H1 (cell line): Measurements from ENCODE around the gene UROC1. TPM values are rescaled to one million over a fixed set of nuclear protein-coding genes. Genes with fewer than 3 reads are reported as not detected.
A peak's percentile ranks its signal among the peaks of the same experiment; 100 is the strongest.

ENCODE experiments used
- CTCF ChIA-PET: fragments of 300-600 bp; sonication (Branson Sonifier 250); formaldehyde crosslinking; loops from one replicate; lab custom pipeline; 2021; ENCODE audit not compliant: partially characterized antibody; lab: Charles Lee
- POLR2A ChIA-PET: fragments of 300-600 bp; sonication (Branson Sonifier 250); formaldehyde crosslinking; loops from one replicate; lab custom pipeline; 2021; ENCODE audit warnings: inconsistent platforms; ENCODE audit not compliant: partially characterized antibody; lab: Charles Lee
- DNase-seq, 2 experiments: peaks; one replicate each; pipeline versions ENCODE4 v3.0.0 to v3.0.0-alpha.2; 2010 to 2022; ENCODE audit warnings: low spot score in 2 of 2, low read depth in 1 of 2, mixed read lengths in 1 of 2
- FAIRE-seq: peaks from 2 replicates; lab custom pipeline; 2011; peaks lifted over from hg19 to GRCh38; lab: Jason Lieb, UNC
- H2AFZ ChIP-seq: 2 replicates; pipeline ENCODE4 v1.8.1; 2012; ENCODE audit warnings: low read length, inconsistent platforms
- H2AK5ac ChIP-seq: 2 replicates; pipeline ENCODE4 v1.6.1; 2013; ENCODE audit warnings: low read depth, low read length
- H2BK120ac ChIP-seq: replicated peaks from 2 replicates; pipeline ENCODE3; 2013; ENCODE audit warnings: low read depth, low read length, inconsistent platforms
- H2BK12ac ChIP-seq: 2 replicates; pipeline ENCODE4 v1.6.1; 2013; ENCODE audit warnings: low read depth, low read length
- H2BK15ac ChIP-seq: 2 replicates; pipeline ENCODE4 v1.6.1; 2013; ENCODE audit warnings: low read length
- H2BK20ac ChIP-seq: 2 replicates; pipeline ENCODE4 v1.6.1; 2013; ENCODE audit warnings: low read length
- H2BK5ac ChIP-seq: 2 replicates; pipeline ENCODE4 v1.6.1; 2013; ENCODE audit warnings: low read depth, low read length
- H3K14ac ChIP-seq: 2 replicates; pipeline ENCODE4 v1.6.1; 2013; ENCODE audit warnings: inconsistent platforms; ENCODE audit not compliant: insufficient read length
- H3K18ac ChIP-seq: 2 replicates; pipeline ENCODE4 v1.6.1; 2013; ENCODE audit warnings: low read length; ENCODE audit errors: extremely low read depth
- H3K23ac ChIP-seq: 2 replicates; pipeline ENCODE4 v1.6.1; 2013; ENCODE audit warnings: inconsistent platforms; ENCODE audit not compliant: insufficient read length
- H3K23me2 ChIP-seq: 2 replicates; pipeline ENCODE4 v1.6.1; 2013; ENCODE audit warnings: low read depth, low read length
- H3K27ac ChIP-seq: 2 replicates; pipeline ENCODE4 v1.6.1; 2011; ENCODE audit warnings: low read depth, low read length, inconsistent platforms
- H3K27me3 ChIP-seq, 4 experiments: replicated peaks in 1 of 4; 1 replicate in 1 of 4; 2 replicates in 3 of 4; pipeline versions ENCODE4 v1.6.1 to v1.8.1; 2011 to 2013; ENCODE audit warnings: low read length in 3 of 4, mild to moderate bottlenecking in 3 of 4, inconsistent platforms in 2 of 4, mixed read lengths in 2 of 4, moderate library complexity in 1 of 4; ENCODE audit not compliant: control insufficient read depth in 3 of 4, insufficient read depth in 3 of 4; ENCODE audit errors: extremely low read depth in 1 of 4
- H3K36me3 ChIP-seq, 4 experiments: 2 replicates each; pipeline versions ENCODE4 v1.6.1 to v1.8.1; 2011 to 2013; ENCODE audit warnings: mild to moderate bottlenecking in 4 of 4, low read length in 3 of 4, moderate library complexity in 2 of 4, control low read depth in 1 of 4, inconsistent platforms in 1 of 4; ENCODE audit not compliant: insufficient read depth in 4 of 4, control insufficient read depth in 2 of 4
- H3K4ac ChIP-seq: replicated peaks from 2 replicates; pipeline ENCODE3; 2013; ENCODE audit warnings: low read length, low read depth, mixed read lengths, inconsistent platforms; ENCODE audit not compliant: insufficient read length
- H3K4me1 ChIP-seq, 4 experiments: replicated peaks in 1 of 4; 1 replicate in 1 of 4; 2 replicates in 3 of 4; pipeline versions ENCODE4 v1.6.1 to v1.8.1; 2011 to 2013; ENCODE audit warnings: low read length in 3 of 4, inconsistent platforms in 2 of 4, mixed read lengths in 1 of 4; ENCODE audit not compliant: insufficient read depth in 4 of 4, control insufficient read depth in 3 of 4
- H3K4me2 ChIP-seq, 2 experiments: 2 replicates each; pipeline versions ENCODE4 v1.6.1 to v1.8.1; 2011 to 2013; ENCODE audit warnings: low read depth in 2 of 2, low read length in 2 of 2, control low read depth in 1 of 2, inconsistent platforms in 1 of 2, mild to moderate bottlenecking in 1 of 2; ENCODE audit not compliant: insufficient read depth in 1 of 2
- H3K4me3 ChIP-seq, 4 experiments: fragments of 200-600, 300-600 bp in 1 of 4; sonication (generic), shearing (Covaris generic), sonication (Bioruptor Twin) in 1 of 4; 2 replicates each; pipeline versions ENCODE4 v1.5.1 to v1.8.1; 2011 to 2016; ENCODE audit warnings: low read length in 4 of 4, low read depth in 3 of 4, control low read depth in 2 of 4, inconsistent platforms in 2 of 4, mild to moderate bottlenecking in 2 of 4, mixed read lengths in 1 of 4, moderate library complexity in 1 of 4; ENCODE audit not compliant: insufficient read depth in 2 of 4; ENCODE audit errors: extremely low read depth in 1 of 4
- H3K56ac ChIP-seq: replicated peaks from 2 replicates; pipeline ENCODE3; 2013; ENCODE audit warnings: low read depth, mild to moderate bottlenecking, mixed read lengths, low read length, inconsistent platforms; ENCODE audit not compliant: insufficient read length
- H3K79me1 ChIP-seq: 2 replicates; pipeline ENCODE4 v1.6.1; 2013; ENCODE audit warnings: low read depth, low read length, control low read depth
- H3K79me2 ChIP-seq, 2 experiments: 2 replicates each; pipeline versions ENCODE4 v1.6.1 to v1.8.1; 2012 to 2013; ENCODE audit warnings: low read length in 2 of 2, mild to moderate bottlenecking in 2 of 2, inconsistent platforms in 1 of 2; ENCODE audit not compliant: insufficient read depth in 2 of 2, control insufficient read depth in 1 of 2
- H3K9ac ChIP-seq, 4 experiments: replicated peaks in 1 of 4; 1 replicate in 1 of 4; 2 replicates in 3 of 4; pipeline versions ENCODE4 v1.6.1 to v1.8.1; 2011 to 2013; ENCODE audit warnings: low read depth in 3 of 4, low read length in 3 of 4, control low read depth in 2 of 4, mild to moderate bottlenecking in 2 of 4, moderate library complexity in 2 of 4, inconsistent platforms in 1 of 4; ENCODE audit errors: extremely low read depth in 1 of 4
- H3K9me3 ChIP-seq, 2 experiments: 2 replicates each; pipeline versions ENCODE4 v1.6.1 to v1.8.1; 2012 to 2013; ENCODE audit warnings: mild to moderate bottlenecking in 2 of 2, moderate library complexity in 2 of 2, control low read depth in 1 of 2, inconsistent platforms in 1 of 2, low read depth in 1 of 2, low read length in 1 of 2, mixed read lengths in 1 of 2; ENCODE audit not compliant: insufficient read depth in 2 of 2
- H4K20me1 ChIP-seq, 2 experiments: replicated peaks in 1 of 2; 2 replicates each; pipeline versions ENCODE3 to v1.8.1; 2011 to 2013; ENCODE audit warnings: inconsistent platforms in 2 of 2, low read length in 2 of 2, mild to moderate bottlenecking in 1 of 2; ENCODE audit not compliant: insufficient read depth in 2 of 2, control insufficient read depth in 1 of 2
- H4K5ac ChIP-seq: 2 replicates; pipeline ENCODE4 v1.6.1; 2013; ENCODE audit warnings: low read length, low read depth, mixed read lengths, inconsistent platforms; ENCODE audit not compliant: insufficient read length
- H4K8ac ChIP-seq: 2 replicates; pipeline ENCODE4 v1.8.0; 2013; ENCODE audit warnings: mild to moderate bottlenecking, moderate library complexity, low read length, inconsistent platforms; ENCODE audit not compliant: insufficient read depth; ENCODE audit errors: extremely low read depth
- H4K91ac ChIP-seq: replicated peaks from 2 replicates; pipeline ENCODE3; 2013; ENCODE audit warnings: low read length, mixed read lengths, inconsistent platforms; ENCODE audit not compliant: insufficient read length
- ASH2L ChIP-seq: fragments of 200-600, 300-600 bp; sonication (generic); IDR thresholded peaks from one replicate; pipeline ENCODE4 v1.7.1; 2017; ENCODE audit warnings: low read length
- CBX8 ChIP-seq: fragments of 300-800, 300-1000 bp; sonication (generic); IDR thresholded peaks from 2 replicates; pipeline ENCODE4 v1.7.1; 2016; ENCODE audit warnings: low read depth, low read length, borderline replicate concordance
- GABPA ChIP-seq: IDR thresholded peaks from 2 replicates; pipeline ENCODE4 v1.6.1; 2011; ENCODE audit warnings: mild to moderate bottlenecking, low read length, moderate library complexity, borderline replicate concordance; ENCODE audit not compliant: insufficient read depth
- JUN ChIP-seq: IDR thresholded peaks from 2 replicates; pipeline ENCODE4 v1.6.1; 2011; ENCODE audit warnings: low read depth, mild to moderate bottlenecking, improper control_type of control experiment, low read length
- SRF ChIP-seq: IDR thresholded peaks from 2 replicates; pipeline ENCODE4 v1.6.1; 2011; ENCODE audit warnings: mild to moderate bottlenecking, low read depth, low read length, moderate library complexity
- TCF12 ChIP-seq: IDR thresholded peaks from 2 replicates; pipeline ENCODE4 v1.6.1; 2011; ENCODE audit warnings: low read depth, mild to moderate bottlenecking, low read length
- USF2 ChIP-seq: IDR thresholded peaks from 2 replicates; pipeline ENCODE4 v1.6.1; 2011; ENCODE audit warnings: low read length, improper control_type of control experiment
- WGBS, 2 experiments: shearing (Covaris generic) in 1 of 2; methylation state at CpG; one replicate each; pipeline versions ENCODE4 v1.1.6 to v1.1.7; 2013 to 2015; ENCODE audit warnings: low lambda C conversion rate in 2 of 2, mixed read lengths in 2 of 2, inconsistent platforms in 1 of 2, low coverage in 1 of 2, missing lambda C conversion rate in 1 of 2; ENCODE audit not compliant: insufficient replicate concordance in 2 of 2, insufficient coverage in 1 of 2, insufficient read length in 1 of 2; ENCODE audit errors: extremely low coverage in 1 of 2, missing lambda C conversion rate in 1 of 2; 5-methylcytosine and 5-hydroxymethylcytosine counted together
- polyA plus RNA-seq, 7 experiments: library from polyadenylated mRNA; depleted of rRNA in 3 of 7; stranded (reverse) in 5 of 7; unstranded in 2 of 7; fragments of >200 nt in 5 of 7; fragments of 200-250 nt in 2 of 7; gene quantifications; 1 replicate in 5 of 7; 2 replicates in 1 of 7; 4 replicates in 1 of 7; pipeline versions ENCODE4 v1.2.1 to v1.2.3, GENCODE V29; 2011 to 2013; ENCODE audit warnings: missing spikeins in 2 of 7, mixed read lengths in 2 of 7
- total RNA-seq: library from RNA; stranded (reverse); fragmentation: NEBNext Ultra II Directional; extraction: Animal tissue kit (Norgen Biotek cat#: 25700); gene quantifications from 2 replicates; pipeline ENCODE4 v1.2.1, GENCODE V29; 2021

Gene UROC1
- total and polyA plus RNA-seq, 2 of the 8 experiments (the other 6 are each of a cell fraction or from before 2014, with no cell fraction given) = 0.03 TPM; not detected in 1

DNA sequence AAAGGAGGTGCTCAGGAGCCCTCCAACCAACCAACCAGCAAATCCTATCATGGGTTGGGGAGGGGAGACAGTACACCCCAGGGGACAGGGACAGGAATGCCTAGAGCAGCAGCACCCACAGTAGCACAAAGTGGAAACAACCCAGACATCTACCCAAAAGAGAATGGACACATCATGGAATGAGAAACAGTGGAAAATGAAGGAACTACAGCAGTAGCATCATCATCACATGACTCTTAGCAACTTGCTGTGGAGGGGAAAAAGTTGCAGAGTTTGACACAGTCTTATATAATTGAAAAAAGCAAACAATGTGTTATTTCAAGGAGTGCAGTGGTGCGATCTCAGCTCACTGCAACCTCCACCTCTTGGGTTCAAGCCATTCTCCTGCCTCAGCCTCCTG lies 30.1 kb upstream of the UROC1 start:
- Histone ChIP-seq H3K79me1 (no peaks in the 10 kb centered on the region), H2BK15ac (peak overlapping the region; percentile 72; the same call in 1 of the 2 replicates), H3K9ac (no peak overlapping the region), H3K79me2 (no peaks in the 10 kb centered on the region), H2BK20ac (peak overlapping the region; percentile 86; the same call in 1 of the 2 replicates), H3K27ac (no peak overlapping the region), H2BK120ac (no peak overlapping the region), H3K27me3 (no peaks in the 10 kb centered on the region), H3K4ac (no peak overlapping the region), H3K14ac (no peak overlapping the region), H3K18ac (no peak overlapping the region; the same call in 1 of the 2 replicates), H2AFZ (no peak overlapping the region), H3K4me1 (peaks cover 0 to 20% (median 10%) of the 10 kb centered on the region in 4 experiments; a peak in 6 of 7 replicates), H4K20me1 (no peaks in the 10 kb centered on the region), H4K5ac (no peak overlapping the region), H3K36me3 (no peaks in the 10 kb centered on the region), H2AK5ac (no peak overlapping the region), H3K4me2 (no peak overlapping the region; a peak in 1 of 4 replicates), H3K56ac (no peak overlapping the region), H4K91ac (no peak overlapping the region), H3K23me2 (peaks cover 3% of the 10 kb centered on the region; the same call in 1 of the 2 replicates), H4K8ac (no peak overlapping the region), H2BK5ac (no peak overlapping the region), H3K9me3 (no peaks in the 10 kb centered on the region), H2BK12ac (peak overlapping the region; percentile 94; the same call in 1 of the 2 replicates), H3K4me3 (no peak overlapping the region), H3K23ac (no peak overlapping the region)
- DNase-seq (no peak), FAIRE-seq (no peak)
- WGBS, 2 experiments = 91% methylated on average over 1 of the region's 1 CpG; no CpG with 5 or more reads in 1 of the 2 experiments
- ChIA-PET POLR2A (no interaction called here), CTCF (interaction anchor here (0.7 to 2.3 kb wide), 7 partner anchors 18 to 131 kb away, joined by 3 to 7 read pairs (median 5); no protein-coding TSS in a partner anchor)
- no peak for TF ChIP-seq TCF12
- no peak for TF ChIP-seq ASH2L
- no peak for TF ChIP-seq GABPA
- TF ChIP-seq USF2 = no peak
- no peak for TF ChIP-seq CBX8
- TF ChIP-seq SRF = no peak
- TF ChIP-seq JUN = no peak
